ENCODE results near the gene PLD1.
A peak's percentile ranks its signal among the peaks of the same experiment; 100 is the strongest.

Gene PLD1

DNA sequence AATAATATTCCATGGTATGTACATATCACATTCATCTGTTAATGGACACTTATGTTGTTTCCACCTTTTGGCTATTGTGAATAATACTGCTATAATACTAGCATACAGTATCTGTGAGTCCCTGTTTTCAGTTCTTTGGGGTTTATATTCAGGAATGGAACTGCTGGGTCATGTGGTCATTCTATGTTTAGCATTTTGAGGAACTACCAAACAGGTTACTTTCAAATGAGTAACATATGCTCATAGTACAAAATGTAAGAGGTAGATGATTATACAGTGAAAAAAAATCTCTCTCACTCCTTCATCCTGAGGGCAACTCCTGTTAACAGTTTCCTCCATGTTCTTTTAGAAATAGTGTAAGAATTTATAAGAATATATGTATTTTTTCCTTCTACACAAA, 162.2 kb downstream of the PLD1 start:
- Histone ChIP-seq H3K4me3 (ENCODE audit: low read depth, low read length) (no peak overlapping the region), H3K36me3 (no peaks in the 10 kb centered on the region), H3K27me3 (ENCODE audit: insufficient read depth, low read depth, severe bottlenecking) (no peaks in the 10 kb centered on the region), H3K27ac (no peak overlapping the region), H3K9me3 (ENCODE audit: severe bottlenecking) (no peaks in the 10 kb centered on the region)
- no peak for DNase-seq
- no peak for TF ChIP-seq CTCF (IDR thresholded peaks at IDR 0.05; ENCODE audit: low read depth, low read length)

DNA sequence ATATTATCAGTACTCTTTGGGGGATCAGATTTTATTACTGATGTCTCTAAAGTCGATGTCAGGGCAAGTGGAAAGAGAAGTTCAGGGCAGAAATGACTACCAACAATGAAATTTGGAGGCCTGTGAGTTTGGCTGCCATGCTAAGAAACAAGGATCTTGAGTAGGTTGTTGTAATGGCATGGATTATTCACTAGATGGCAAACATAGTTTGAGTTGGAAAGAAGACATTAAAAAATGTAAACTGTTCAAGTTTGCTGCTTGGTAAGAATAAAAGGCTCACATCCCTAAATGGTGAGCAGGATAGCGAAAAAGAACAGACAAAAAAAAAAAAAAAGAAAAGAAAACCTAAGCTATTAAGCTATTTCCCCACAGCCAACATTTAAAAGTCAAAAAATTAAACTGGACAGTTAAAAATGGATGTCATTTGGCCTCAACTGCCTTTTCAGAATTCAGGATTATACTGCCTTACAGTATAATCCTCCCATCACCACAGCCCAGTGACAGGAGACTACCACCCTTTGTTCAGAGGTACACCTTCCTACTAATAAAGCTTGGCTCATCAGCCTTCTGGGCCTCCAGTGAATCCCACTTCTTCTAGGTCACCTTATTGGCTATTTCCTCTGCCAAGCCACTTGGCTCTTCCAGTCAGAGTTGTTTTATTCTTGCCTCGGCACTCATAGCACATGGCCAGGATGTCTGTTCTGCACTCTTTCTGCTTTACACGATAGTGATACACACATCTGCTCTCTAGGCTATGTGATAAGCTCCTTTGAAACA, 163.7 kb downstream of the PLD1 start:
- Histone ChIP-seq H3K27me3 (ENCODE audit: insufficient read depth, low read depth, severe bottlenecking) (no peaks in the 10 kb centered on the region), H3K36me3 (no peaks in the 10 kb centered on the region), H3K9me3 (ENCODE audit: severe bottlenecking) (no peaks in the 10 kb centered on the region), H3K4me3 (ENCODE audit: low read depth, low read length) (no peak overlapping the region), H3K27ac (peak overlapping the region; percentile 57)
- peak; percentile 16 for DNase-seq
- TF ChIP-seq CTCF (IDR thresholded peaks at IDR 0.05; ENCODE audit: low read depth, low read length), result peak; percentile 17; the same call in 1 of the 2 replicates

DNA sequence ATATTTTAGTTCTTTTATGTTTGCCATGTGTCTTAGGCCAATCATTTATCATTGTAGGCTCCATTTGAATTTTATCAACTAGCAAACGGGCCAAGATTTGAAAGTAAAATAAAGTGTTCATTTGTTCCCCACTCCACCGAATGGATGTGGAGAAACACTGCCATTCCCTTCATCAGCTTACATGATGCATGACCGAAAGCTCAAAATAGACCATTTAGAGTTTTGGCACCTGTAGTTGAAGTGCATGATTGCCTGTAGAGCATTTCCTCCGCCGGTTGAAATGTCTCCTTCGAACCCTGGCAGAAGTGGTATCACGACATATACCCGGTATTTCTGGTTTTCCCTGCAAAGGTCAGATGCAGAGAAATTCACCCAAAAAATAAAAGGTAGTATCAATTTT, 165.6 kb downstream of the PLD1 start:
- no peaks in the 10 kb centered on the region for H3K36me3 ChIP-seq
- H3K9me3 ChIP-seq (ENCODE audit: severe bottlenecking), result no peaks in the 10 kb centered on the region
- H3K27ac ChIP-seq, result no peak overlapping the region; the same call in 1 of the 2 replicates
- no peaks in the 10 kb centered on the region for H3K27me3 ChIP-seq (ENCODE audit: insufficient read depth, low read depth, severe bottlenecking)
- TF ChIP-seq CTCF (IDR thresholded peaks at IDR 0.05; ENCODE audit: low read depth, low read length), result no peak
- no peak overlapping the region for H3K4me3 ChIP-seq (ENCODE audit: low read depth, low read length)
- no peak for DNase-seq

DNA sequence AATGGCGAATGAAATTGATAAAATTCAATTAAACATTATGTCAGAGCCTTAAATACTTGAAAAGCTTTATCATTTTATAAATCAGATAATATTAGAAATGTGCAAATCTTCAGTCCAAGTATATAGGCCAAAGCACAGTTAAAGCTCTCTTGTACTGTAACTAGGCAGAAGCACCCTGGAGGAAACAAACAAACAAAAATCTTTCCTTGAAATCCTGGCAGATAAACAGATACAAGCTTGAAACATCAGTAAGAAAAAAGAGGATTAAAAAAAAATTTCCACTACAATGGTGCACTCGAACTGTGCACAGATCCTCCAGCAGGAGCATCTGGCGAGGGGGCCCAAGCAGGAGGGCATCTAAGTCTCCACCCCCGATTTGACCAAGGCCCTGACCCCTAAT, 166.6 kb downstream of the PLD1 start:
- no peak for TF ChIP-seq CTCF (IDR thresholded peaks at IDR 0.05; ENCODE audit: low read depth, low read length)
- Histone ChIP-seq H3K36me3 (no peaks in the 10 kb centered on the region), H3K4me3 (ENCODE audit: low read depth, low read length) (no peak overlapping the region), H3K27me3 (ENCODE audit: insufficient read depth, low read depth, severe bottlenecking) (no peaks in the 10 kb centered on the region), H3K27ac (peak overlapping the region; percentile 56), H3K9me3 (ENCODE audit: severe bottlenecking) (no peaks in the 10 kb centered on the region)
- DNase-seq, result peak; percentile 79

GRCh38 chr3:171643033-171643432, 167.2 kb downstream of the PLD1 start:
- no peaks in the 10 kb centered on the region for H3K27me3 ChIP-seq (ENCODE audit: insufficient read depth, low read depth, severe bottlenecking)
- H3K36me3 ChIP-seq, result no peaks in the 10 kb centered on the region
- TF ChIP-seq CTCF (IDR thresholded peaks at IDR 0.05; ENCODE audit: low read depth, low read length), result no peak
- H3K27ac ChIP-seq, result peak overlapping the region; percentile 56; the same call in 1 of the 2 replicates
- H3K9me3 ChIP-seq (ENCODE audit: severe bottlenecking), result peaks cover 2% of the 10 kb centered on the region
- no peak for DNase-seq
- H3K4me3 ChIP-seq (ENCODE audit: low read depth, low read length), result no peak overlapping the region

All from WERI-Rb-1 (cell line).